Lower leg skin (tissue), 3 donors: ENCODE results near the gene XIRP1.

Experiments
- CTCF ChIP-seq, 3 donors: fragments of 450-650 bp; IDR thresholded peaks; one replicate each; pipeline ENCODE4 v1.5.1; 2016; ENCODE audit warnings: antibody characterized with exemption in 3 of 3, mild to moderate bottlenecking in 3 of 3, moderate library complexity in 2 of 3
- POLR2A ChIP-seq, 2 donors: fragments of 450-650 bp; IDR thresholded peaks; one replicate each; pipeline ENCODE4 v1.6.1; 2016 to 2017; ENCODE audit warnings: antibody characterized with exemption in 2 of 2, mild to moderate bottlenecking in 1 of 2, moderate library complexity in 1 of 2

GRCh38 chr3:39208463-39209055 lies 16.2 kb upstream of the XIRP1 start:
- TF ChIP-seq CTCF (IDR thresholded peaks at IDR 0.05) (no peak), POLR2A (IDR thresholded peaks at IDR 0.05) (no peak)
